Activated CD8-positive, alpha-beta T cell treated with anti-CD3 and anti-CD28 coated beads for 36 hours (primary cell): ENCODE measurements around the gene SEZ6L. TPM values are rescaled to one million over a fixed set of nuclear protein-coding genes. Genes with fewer than 3 reads are reported as not detected.

ENCODE experiments used
- ATAC-seq: fragments of 200-7000 bp; cut with Tn5 transposase; one replicate; pipeline ENCODE4 v1.10.0; 2021; ENCODE audit warnings: mild to moderate bottlenecking, moderate library complexity
- CTCF ChIA-PET: fragments of 350-600 bp; sonication (Branson Sonifier 250); formaldehyde crosslinking; loops from one replicate; lab custom pipeline; 2021; ENCODE audit warnings: antibody characterized with exemption; lab: Charles Lee
- POLR2A ChIA-PET: fragments of 350-600 bp; sonication (Branson Sonifier 250); formaldehyde crosslinking; loops from one replicate; lab custom pipeline; 2021; ENCODE audit warnings: antibody characterized with exemption; lab: Charles Lee
- DNase-seq: peaks from one replicate; pipeline ENCODE4 v3.0.0-alpha.2; 2020
- H3K27ac Mint-ChIP-seq: one replicate; pipeline ENCODE4 v1.8.0; 2021; ENCODE audit warnings: mild to moderate bottlenecking, mixed read lengths
- H3K27me3 Mint-ChIP-seq: one replicate; pipeline ENCODE4 v1.8.0; 2021; ENCODE audit warnings: mixed read lengths
- H3K36me3 Mint-ChIP-seq: one replicate; pipeline ENCODE4 v1.8.0; 2021; ENCODE audit warnings: low read depth, mixed read lengths
- H3K4me1 Mint-ChIP-seq: one replicate; pipeline ENCODE4 v1.8.0; 2021; ENCODE audit warnings: low read depth, mixed read lengths
- H3K4me3 Mint-ChIP-seq: one replicate; pipeline ENCODE4 v1.8.0; 2021; ENCODE audit warnings: mild to moderate bottlenecking, moderate library complexity, mixed read lengths
- H3K9me3 Mint-ChIP-seq: one replicate; pipeline ENCODE4 v1.8.0; 2021; ENCODE audit warnings: mixed read lengths
- intact Hi-C: fragments of 100-400 bp; cut with micrococcal nuclease; formaldehyde crosslinking; loops from one replicate; pipeline ENCODE4 v1.10.0; 2022
- total RNA-seq, 2 experiments: library from RNA; stranded (reverse); gene quantifications; one replicate each; pipeline ENCODE4 v1.2.3, GENCODE V29; 2021
- TF ChIP-seq, protein P1 (sequence below): fragments of 200-600 bp; IDR thresholded peaks from one replicate; pipeline ENCODE4 v1.8.0; 2022; ENCODE audit warnings: antibody characterized with exemption, mild to moderate bottlenecking

Gene SEZ6L
- total RNA-seq, 2 experiments from 2014 or later, result not detected

DNA sequence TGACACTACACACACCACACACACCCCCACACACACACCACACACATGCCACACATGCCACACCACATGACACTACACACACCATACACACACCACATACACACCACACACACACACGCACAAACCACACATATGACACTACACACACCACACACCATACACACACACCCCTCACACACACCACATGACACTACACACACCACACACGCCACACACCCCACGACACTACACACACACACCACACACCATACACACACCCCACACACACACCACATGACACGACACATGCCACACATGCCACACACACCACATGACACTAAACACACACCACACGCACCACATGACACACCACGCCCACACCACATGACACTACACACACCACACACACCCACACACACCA lies 158.0 kb downstream of the SEZ6L start:
- CTCF ChIA-PET, result no interaction called here
- Mint-ChIP-seq H3K4me3 (no peak overlapping the region), H3K36me3 (no peaks in the 10 kb centered on the region), H3K4me1 (no peaks in the 10 kb centered on the region), H3K9me3 (no peaks in the 10 kb centered on the region), H3K27me3 (peaks cover 10% of the 10 kb centered on the region), H3K27ac (no peak overlapping the region)
- POLR2A ChIA-PET, result no interaction called here
- DNase-seq (no peak), ATAC-seq (no peak)
- intact Hi-C loops, result no loop called here
- TF ChIP-seq, protein P1, sequence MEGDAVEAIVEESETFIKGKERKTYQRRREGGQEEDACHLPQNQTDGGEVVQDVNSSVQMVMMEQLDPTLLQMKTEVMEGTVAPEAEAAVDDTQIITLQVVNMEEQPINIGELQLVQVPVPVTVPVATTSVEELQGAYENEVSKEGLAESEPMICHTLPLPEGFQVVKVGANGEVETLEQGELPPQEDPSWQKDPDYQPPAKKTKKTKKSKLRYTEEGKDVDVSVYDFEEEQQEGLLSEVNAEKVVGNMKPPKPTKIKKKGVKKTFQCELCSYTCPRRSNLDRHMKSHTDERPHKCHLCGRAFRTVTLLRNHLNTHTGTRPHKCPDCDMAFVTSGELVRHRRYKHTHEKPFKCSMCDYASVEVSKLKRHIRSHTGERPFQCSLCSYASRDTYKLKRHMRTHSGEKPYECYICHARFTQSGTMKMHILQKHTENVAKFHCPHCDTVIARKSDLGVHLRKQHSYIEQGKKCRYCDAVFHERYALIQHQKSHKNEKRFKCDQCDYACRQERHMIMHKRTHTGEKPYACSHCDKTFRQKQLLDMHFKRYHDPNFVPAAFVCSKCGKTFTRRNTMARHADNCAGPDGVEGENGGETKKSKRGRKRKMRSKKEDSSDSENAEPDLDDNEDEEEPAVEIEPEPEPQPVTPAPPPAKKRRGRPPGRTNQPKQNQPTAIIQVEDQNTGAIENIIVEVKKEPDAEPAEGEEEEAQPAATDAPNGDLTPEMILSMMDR, result no peak

DNA sequence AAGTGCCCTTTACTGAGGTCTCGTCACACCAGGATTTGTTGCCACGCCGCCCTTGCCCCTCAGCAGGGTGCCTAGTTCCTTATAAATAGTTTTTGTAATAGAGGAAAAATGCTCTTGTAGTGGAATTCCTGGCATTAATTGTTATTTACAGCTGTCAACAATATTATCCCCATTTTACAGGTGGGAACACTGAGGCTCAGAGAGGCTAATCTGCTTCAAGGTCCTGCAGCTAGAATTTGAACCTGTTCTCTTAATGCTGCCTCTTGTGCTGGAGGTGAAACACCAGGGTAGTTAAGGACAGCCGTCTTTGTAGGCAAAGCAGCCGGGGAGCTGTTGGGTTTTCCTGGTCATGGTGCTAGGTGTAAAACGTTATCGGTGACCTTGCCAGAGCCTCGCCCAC lies 159.0 kb downstream of the SEZ6L start:
- ATAC-seq, result no peak
- TF ChIP-seq, protein P1, result no peak
- no peaks in the 10 kb centered on the region for H3K4me1 Mint-ChIP-seq
- H3K9me3 Mint-ChIP-seq, result no peaks in the 10 kb centered on the region
- no peak overlapping the region for H3K27ac Mint-ChIP-seq
- no peak for DNase-seq
- H3K27me3 Mint-ChIP-seq, result peaks cover 13% of the 10 kb centered on the region
- ChIA-PET POLR2A (no interaction called here), CTCF (no interaction called here)
- H3K4me3 Mint-ChIP-seq, result no peak overlapping the region
- intact Hi-C loops, result no loop called here
- no peaks in the 10 kb centered on the region for H3K36me3 Mint-ChIP-seq

DNA sequence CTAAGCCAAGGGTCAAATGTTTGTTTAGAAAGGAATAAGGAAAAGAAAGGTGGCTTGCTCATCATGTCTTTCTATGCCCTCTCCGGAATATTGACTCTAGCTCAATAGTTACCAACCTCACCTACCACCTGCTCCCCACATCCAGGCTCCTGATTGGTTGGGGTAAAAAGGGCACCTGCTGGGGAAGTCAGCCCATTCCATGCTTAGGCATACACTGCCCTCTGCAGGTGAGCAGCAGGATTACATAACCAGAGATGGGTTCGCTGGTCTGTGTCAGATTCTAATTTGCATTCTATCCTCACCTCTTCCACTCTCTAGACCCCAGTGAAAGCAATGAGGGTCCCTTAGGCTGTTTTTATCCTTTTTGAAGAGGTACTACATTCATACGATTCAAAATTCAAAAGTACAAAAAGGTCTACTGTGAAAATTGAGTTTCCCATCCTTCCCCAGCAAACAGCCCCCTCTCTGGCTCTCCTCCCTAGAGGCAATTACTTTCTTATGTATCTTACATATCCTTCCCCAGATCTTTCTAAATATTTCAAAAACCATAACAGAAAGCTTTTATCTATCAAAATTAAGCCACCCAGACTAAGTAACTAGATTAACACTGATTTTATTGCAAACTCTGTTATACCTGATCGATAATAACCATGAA lies 161.8 kb downstream of the SEZ6L start:
- H3K4me3 Mint-ChIP-seq, result no peak overlapping the region
- ATAC-seq, result peak; percentile 79
- TF ChIP-seq, protein P1, result peak; percentile 95
- ChIA-PET CTCF (interaction anchor here (0.7 to 2.4 kb wide), 28 partner anchors 9 to 558 kb away, joined by 3 to 12 read pairs (median 4); no protein-coding TSS in a partner anchor), POLR2A (no interaction called here)
- no peak overlapping the region for H3K27ac Mint-ChIP-seq
- no peaks in the 10 kb centered on the region for H3K4me1 Mint-ChIP-seq
- peaks cover 20% of the 10 kb centered on the region for H3K27me3 Mint-ChIP-seq
- peak; percentile 71 for DNase-seq
- no peaks in the 10 kb centered on the region for H3K36me3 Mint-ChIP-seq
- H3K9me3 Mint-ChIP-seq, result no peaks in the 10 kb centered on the region
- intact Hi-C loops, result loop anchor here (5.0 kb wide), 1 partner anchor 554 kb away; no protein-coding TSS in a partner anchor

DNA sequence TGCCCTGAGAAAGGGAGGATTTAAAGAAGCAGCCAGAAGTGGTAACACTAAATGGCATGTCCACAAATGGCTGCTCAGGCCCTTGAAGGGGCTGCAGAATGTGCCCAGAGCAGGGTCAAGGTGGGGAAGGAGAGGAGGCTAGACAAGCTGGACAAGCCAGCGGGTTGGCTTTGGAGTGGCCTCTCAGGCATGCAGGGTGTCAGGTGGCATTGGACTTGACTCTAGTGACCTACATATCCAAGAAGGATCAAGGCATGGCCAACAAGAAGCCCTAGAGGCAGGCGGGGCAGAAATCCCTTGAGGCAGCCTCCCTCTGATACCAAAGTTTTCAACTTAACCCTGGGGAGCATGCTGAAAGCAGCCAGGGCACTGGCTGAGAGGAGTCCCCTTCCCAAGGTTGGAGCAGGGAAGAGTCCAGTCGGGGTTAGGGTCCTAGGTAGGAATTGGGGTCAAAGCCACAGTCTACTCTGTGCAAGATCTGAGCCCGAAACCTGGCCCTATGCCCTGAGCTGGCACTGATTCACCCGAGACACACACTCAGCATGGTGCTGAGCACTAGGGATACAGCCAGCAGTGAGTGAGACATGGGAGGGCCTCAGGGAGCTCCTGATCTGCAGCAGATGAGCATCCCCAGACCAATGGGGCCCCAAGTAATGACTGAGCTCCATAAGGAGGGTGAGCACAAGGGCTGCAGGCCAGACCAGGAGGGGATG lies 164.0 kb downstream of the SEZ6L start:
- intact Hi-C loops, result loop anchor here (5.0 kb wide), 1 partner anchor 556 kb away; no protein-coding TSS in a partner anchor
- H3K27me3 Mint-ChIP-seq, result peaks cover 20% of the 10 kb centered on the region
- TF ChIP-seq, protein P1, result no peak
- DNase-seq (no peak), ATAC-seq (no peak)
- H3K9me3 Mint-ChIP-seq, result no peaks in the 10 kb centered on the region
- H3K4me1 Mint-ChIP-seq, result no peaks in the 10 kb centered on the region
- H3K27ac Mint-ChIP-seq, result no peak overlapping the region
- H3K36me3 Mint-ChIP-seq, result no peaks in the 10 kb centered on the region
- ChIA-PET CTCF (interaction anchor here (1.2 kb wide), 1 partner anchor 74 kb away, joined by 5 read pairs; no protein-coding TSS in a partner anchor), POLR2A (interaction anchor here (0.5 kb wide), 1 partner anchor 547 kb away, joined by 6 read pairs; no protein-coding TSS in a partner anchor)
- H3K4me3 Mint-ChIP-seq, result no peak overlapping the region

DNA sequence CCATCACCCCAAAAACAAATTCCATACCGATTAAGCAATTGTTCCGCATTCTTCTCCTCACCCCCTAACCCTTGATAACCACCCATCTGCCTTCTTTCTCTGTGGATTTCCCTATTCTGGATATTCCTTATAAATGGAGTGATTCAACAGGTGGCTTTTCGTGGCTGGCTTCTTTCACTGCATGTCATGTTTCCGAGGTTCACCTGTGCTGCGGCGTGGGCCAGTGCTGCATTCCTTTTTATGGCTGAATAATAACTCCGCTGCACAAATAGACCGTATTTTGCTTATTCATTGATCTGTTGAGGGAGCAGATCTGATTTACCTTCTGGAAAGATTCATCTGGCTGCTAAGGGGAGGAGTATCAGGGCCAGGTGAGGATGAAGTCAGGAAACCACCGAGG lies 165.0 kb downstream of the SEZ6L start:
- Mint-ChIP-seq H3K9me3 (no peaks in the 10 kb centered on the region), H3K36me3 (no peaks in the 10 kb centered on the region), H3K4me3 (no peak overlapping the region), H3K27me3 (peaks cover 25% of the 10 kb centered on the region), H3K4me1 (no peaks in the 10 kb centered on the region), H3K27ac (no peak overlapping the region)
- POLR2A ChIA-PET, result no interaction called here
- TF ChIP-seq, protein P1, result no peak
- DNase-seq (no peak), ATAC-seq (no peak)
- CTCF ChIA-PET, result no interaction called here
- intact Hi-C loops, result loop anchor here (5.0 kb wide), 1 partner anchor 557 kb away; no protein-coding TSS in a partner anchor
